Upper lobe of right lung (tissue), 1 donor: ENCODE measurements around the gene KIF21B. TPM values are rescaled to one million over a fixed set of nuclear protein-coding genes. Genes with fewer than 3 reads are reported as not detected.

Experiments used
- ATAC-seq: fragments of 200-7000 bp; cut with Tn5 transposase; one replicate; pipeline ENCODE4 v1.9.1; 2020; ENCODE audit warnings: mild to moderate bottlenecking, moderate library complexity
- DNase-seq: peaks from one replicate; pipeline ENCODE4 v3.0.0-alpha.2; 2020
- H3K27ac ChIP-seq: fragments of 200-600 bp; one replicate; pipeline ENCODE4 v1.8.0; 2022
- H3K27me3 ChIP-seq: fragments of 200-600 bp; one replicate; pipeline ENCODE4 v1.8.0; 2022; ENCODE audit warnings: mild to moderate bottlenecking
- H3K36me3 ChIP-seq: fragments of 200-600 bp; one replicate; pipeline ENCODE4 v1.8.0; 2022
- H3K4me1 ChIP-seq: fragments of 200-600 bp; one replicate; pipeline ENCODE4 v1.8.0; 2022
- H3K4me3 ChIP-seq: fragments of 200-600 bp; one replicate; pipeline ENCODE4 v1.8.0; 2022; ENCODE audit warnings: mild to moderate bottlenecking
- H3K9me3 ChIP-seq: fragments of 200-600 bp; one replicate; pipeline ENCODE4 v1.8.0; 2022
- CTCF ChIP-seq: fragments of 200-600 bp; IDR thresholded peaks from one replicate; pipeline ENCODE4 v1.8.0; 2022; ENCODE audit warnings: antibody characterized with exemption
- intact Hi-C: fragments of 100-400 bp; cut with DNase I; formaldehyde crosslinking; loops from one replicate; pipeline ENCODE4 v1.11.0; 2022
- total RNA-seq: library from RNA; stranded (reverse); fragmentation: NEBNext Ultra II Directional; extraction: Animal tissue kit (Norgen Biotek cat#: 25700); gene quantifications from one replicate; pipeline ENCODE4 v1.2.1, GENCODE V29; 2021
- donor health status: DM: no; HTN: yes; CAD: no; lungs with severe emphysema.

Gene KIF21B
- total RNA-seq, 1 donor from 2014 or later, result 5.7 TPM

DNA sequence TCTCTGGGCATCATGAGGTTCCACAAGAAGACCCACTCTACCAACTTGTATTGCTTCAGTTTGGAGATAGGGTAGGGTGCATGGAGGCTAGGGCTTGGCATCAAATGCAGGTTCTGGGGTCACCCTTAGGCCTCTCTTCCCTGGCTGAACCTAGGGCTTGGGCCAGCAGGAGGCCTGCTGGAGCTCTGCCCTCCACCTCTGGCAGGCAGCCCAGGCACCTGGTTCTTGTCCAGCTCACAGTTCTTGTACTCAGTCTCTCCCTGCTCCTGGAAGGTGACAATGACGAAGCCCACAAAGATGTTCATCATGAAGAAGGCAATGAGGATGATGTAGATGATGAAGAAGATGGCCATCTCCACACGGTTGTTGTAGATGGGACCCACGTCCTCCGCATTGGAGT is 37.5 kb upstream of the KIF21B start:
- Histone ChIP-seq H3K9me3 (no peaks in the 10 kb centered on the region), H3K27me3 (no peaks in the 10 kb centered on the region), H3K36me3 (no peaks in the 10 kb centered on the region), H3K27ac (no peak overlapping the region), H3K4me1 (peaks cover 3% of the 10 kb centered on the region), H3K4me3 (no peak overlapping the region)
- DNase-seq, result no peak
- no peak for ATAC-seq
- no peak for TF ChIP-seq CTCF
- intact Hi-C loops, result no loop called here

DNA sequence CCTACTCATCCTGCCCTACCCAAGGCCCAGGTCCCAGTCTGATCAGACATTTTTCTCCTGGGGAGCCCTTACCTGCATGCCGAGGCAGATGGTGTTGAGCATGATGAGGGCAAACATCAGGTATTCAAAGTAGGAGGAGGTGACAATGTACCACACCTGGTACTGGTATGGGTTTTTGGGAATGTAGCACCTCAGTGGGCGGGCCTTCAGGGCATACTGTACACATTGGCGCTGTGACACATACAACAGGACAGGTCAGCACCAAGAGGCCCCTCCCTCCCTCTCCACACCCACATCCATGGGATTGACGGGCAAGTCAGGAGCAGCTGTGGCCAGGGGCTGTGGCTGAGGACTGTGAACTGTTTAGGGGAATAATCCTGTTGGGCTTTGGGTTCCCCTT is 37.1 kb upstream of the KIF21B start:
- H3K4me1 ChIP-seq, result peaks cover 3% of the 10 kb centered on the region
- H3K27ac ChIP-seq, result no peak overlapping the region
- H3K4me3 ChIP-seq, result no peak overlapping the region
- no peak for DNase-seq
- H3K36me3 ChIP-seq, result no peaks in the 10 kb centered on the region
- H3K9me3 ChIP-seq, result no peaks in the 10 kb centered on the region
- TF ChIP-seq CTCF, result no peak
- no peaks in the 10 kb centered on the region for H3K27me3 ChIP-seq
- intact Hi-C loops, result no loop called here
- ATAC-seq, result no peak

DNA sequence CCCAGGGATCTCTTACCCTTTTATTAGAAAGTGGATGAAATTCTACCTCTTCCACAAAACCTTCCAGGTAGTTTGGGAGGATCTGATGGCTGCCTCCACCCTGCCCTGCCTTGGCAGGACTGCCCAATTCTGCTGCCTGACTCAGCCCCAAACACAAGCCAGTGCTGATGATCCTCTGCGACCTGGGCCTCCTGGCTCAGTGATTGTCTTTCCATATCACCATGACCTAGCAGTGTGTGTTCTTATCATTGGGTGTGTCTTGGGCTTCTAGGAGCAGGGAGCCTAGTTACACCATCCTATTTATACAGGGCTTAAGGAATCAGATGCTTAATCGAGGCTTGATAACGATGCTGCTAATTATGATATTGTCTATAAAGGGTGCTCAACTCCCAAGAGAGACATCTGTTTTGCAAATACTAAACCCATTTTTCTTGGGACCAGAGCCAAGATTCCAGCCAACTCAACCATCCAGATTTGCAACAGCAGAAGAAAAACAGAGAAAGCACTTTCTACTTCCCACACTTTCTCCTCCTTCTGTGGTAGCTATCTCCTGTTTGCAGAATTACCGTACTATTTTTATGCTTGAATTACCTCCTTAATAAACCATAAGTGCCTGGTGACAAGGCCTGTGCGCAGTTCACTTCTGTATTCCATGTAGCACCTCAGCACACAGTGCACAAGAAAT is 36.5 kb upstream of the KIF21B start:
- Histone ChIP-seq H3K36me3 (no peaks in the 10 kb centered on the region), H3K27ac (no peak overlapping the region), H3K9me3 (no peaks in the 10 kb centered on the region), H3K27me3 (no peaks in the 10 kb centered on the region), H3K4me1 (peaks cover 7% of the 10 kb centered on the region), H3K4me3 (no peak overlapping the region)
- no peak for TF ChIP-seq CTCF
- intact Hi-C loops, result no loop called here
- ATAC-seq, result no peak
- no peak for DNase-seq

- intact Hi-C loops, result no loop called here
- Histone ChIP-seq H3K36me3 (no peaks in the 10 kb centered on the region), H3K4me3 (no peak overlapping the region), H3K4me1 (peaks cover 7% of the 10 kb centered on the region), H3K27me3 (no peaks in the 10 kb centered on the region), H3K27ac (no peak overlapping the region), H3K9me3 (no peaks in the 10 kb centered on the region)
- DNase-seq, result no peak
- no peak for TF ChIP-seq CTCF
- no peak for ATAC-seq
Observed at GRCh38 chr1:201059401-201059800, 35.9 kb upstream of the KIF21B start.

DNA sequence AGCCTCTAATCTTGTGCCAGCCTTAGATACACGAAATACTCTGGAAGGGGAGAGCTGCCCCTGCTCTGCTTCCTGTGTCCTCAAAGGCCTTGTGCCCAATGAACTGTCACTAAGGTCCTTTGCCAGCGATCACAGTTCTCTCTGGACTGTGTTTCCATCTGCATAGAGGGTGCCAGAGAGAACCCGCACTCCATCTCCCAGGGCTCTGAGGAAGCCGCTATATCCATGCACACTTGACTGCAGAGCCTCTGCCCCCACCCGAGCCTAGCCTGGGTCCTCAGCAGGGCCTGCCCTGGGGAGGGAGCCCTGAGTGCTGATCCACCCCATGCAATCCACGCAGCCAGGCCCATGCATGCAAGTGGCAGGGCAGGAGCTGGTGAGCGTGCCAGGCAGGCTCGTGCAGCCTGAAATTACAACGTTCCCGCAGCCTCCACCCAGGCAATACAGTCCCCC is 30.6 kb upstream of the KIF21B start:
- ATAC-seq, result no peak
- H3K27ac ChIP-seq, result no peak overlapping the region
- DNase-seq, result no peak
- no peaks in the 10 kb centered on the region for H3K9me3 ChIP-seq
- no peaks in the 10 kb centered on the region for H3K36me3 ChIP-seq
- no peaks in the 10 kb centered on the region for H3K27me3 ChIP-seq
- no peak for TF ChIP-seq CTCF
- intact Hi-C loops, result no loop called here
- H3K4me3 ChIP-seq, result no peak overlapping the region
- H3K4me1 ChIP-seq, result peaks cover 11% of the 10 kb centered on the region
